HG03066 (cell line): Measurements from ENCODE around the gene NCAM1.

ENCODE experiments used
- ATAC-seq: cut with Tn5 transposase; IDR thresholded peaks from one replicate; pipeline ENCODE4 v1.9.1; 2021; ENCODE audit warnings: low read depth; ENCODE audit not compliant: unreplicated experiment

Gene NCAM1

DNA sequence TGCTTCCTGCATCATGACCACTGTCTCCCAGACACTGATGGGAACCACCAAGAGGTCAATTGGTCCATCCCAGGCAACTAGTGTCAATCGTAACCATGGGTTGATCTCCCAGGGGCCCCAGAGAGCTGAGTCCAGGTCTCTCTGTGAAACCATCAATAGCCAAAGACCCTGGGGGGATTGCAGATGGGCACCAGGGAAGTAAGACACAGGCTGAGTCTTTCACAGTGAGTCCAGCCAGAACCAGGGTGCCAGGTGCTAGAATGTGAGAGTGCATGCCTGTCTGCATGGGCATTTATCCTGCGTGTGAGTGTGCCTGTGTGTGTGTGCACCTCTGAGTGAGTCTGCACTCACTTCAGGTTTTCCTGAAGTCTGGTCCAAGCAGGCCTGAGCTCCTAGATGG lies 307.9 kb downstream of the NCAM1 start:
- ATAC-seq = no peak

DNA sequence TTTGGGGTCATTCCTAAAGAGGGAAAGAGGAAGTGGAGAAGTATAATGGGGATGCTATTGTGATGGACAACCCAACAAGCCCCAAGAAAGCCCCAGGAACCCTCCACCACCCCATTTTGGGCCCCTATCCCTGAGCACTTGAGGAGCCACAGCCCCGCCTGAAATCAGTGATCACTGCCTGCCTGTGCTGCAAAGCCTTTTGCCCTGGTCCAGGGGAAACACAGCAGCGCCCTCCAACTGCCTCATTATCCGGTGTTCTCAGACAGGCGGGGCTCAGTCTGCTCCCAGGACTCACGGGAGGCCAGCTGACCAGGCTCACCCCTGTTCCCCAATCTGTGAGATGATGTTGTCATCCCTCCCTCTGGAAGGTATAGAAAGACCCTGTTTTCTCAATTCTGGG lies 308.4 kb downstream of the NCAM1 start:
- ATAC-seq = no peak

DNA sequence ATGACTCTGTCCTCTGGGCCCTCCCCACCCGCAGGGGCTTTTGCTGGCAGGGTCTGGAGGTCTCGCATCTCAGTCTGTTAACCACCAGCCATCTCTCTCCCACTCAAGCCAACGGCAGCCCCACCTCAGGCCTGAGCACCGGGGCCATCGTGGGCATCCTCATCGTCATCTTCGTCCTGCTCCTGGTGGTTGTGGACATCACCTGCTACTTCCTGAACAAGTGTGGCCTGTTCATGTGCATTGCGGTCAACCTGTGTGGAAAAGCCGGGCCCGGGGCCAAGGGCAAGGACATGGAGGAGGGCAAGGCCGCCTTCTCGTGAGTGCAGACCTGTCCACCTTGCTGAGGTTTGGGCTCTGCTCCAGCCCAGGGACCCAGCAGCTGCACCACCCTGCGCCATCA lies 308.9 kb downstream of the NCAM1 start:
- no peak for ATAC-seq

- no peak for ATAC-seq
Observed at GRCh38 chr11:113271551-113272245, 310.5 kb downstream of the NCAM1 start.

DNA sequence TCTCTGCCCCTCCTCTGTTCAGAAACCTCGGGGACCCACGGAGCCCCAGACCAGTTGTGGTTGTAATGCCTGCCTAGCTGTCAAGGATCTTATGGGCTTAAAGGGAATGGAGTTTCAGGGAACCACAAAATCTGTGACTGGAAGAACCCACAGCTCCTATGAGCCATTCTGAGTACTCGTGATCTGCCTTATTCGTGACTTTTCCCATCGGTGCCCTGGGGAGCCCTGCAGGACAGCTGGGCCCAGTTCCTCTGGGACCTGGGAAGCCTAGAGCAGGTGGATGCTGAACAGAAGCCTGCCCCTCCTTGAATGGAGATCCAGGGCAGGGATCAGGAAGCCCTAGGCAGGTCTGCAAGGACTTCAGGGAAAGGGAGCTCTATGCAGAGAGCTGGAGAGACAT lies 311.1 kb downstream of the NCAM1 start:
- ATAC-seq = no peak

GRCh38 chr11:113272927-113273615 lies 311.9 kb downstream of the NCAM1 start:
- no peak for ATAC-seq

GRCh38 chr11:113273720-113274119 lies 312.5 kb downstream of the NCAM1 start:
- no peak for ATAC-seq

- ATAC-seq = no peak
Observed at GRCh38 chr11:113274713-113275582, 313.7 kb downstream of the NCAM1 start.

DNA sequence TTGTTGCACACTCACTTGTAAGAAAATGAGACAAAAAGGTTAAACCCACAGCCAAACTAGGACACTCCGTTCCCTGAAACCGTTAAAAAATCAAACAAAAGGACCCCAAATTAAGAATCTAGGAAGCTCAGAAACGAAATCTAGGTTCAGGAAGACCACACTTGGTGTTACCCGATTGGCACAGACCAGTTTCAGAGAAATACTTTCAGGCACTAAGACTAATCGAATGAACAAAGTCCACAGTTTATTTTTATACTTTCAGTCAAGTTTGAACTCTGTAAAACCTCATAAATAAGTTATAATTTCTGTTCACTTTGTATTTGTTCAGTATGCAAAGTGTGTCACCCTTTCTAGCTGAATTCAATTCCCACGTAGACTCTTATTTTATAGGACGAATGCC lies 314.4 kb downstream of the NCAM1 start:
- ATAC-seq = no peak

GRCh38 chr11:113276466-113276865 lies 315.2 kb downstream of the NCAM1 start:
- ATAC-seq = no peak

DNA sequence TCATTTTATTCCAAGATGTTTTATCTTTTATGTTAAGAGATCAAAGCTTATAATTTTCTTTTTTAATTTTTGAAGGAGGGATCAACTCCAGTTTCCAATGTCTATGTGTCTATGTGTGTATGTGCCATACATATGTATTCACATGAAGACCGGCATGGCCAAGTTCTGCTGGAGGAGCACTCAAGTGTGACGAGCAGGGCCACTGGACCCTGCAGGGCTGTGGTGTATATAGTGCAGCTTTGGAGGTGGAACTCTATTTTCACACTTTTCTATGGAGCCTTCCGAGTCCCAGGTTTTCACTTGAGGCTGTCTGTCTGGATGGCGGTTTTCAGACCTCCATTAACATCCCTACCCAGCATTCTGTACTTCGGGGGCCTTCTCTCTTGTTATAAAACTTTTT lies 316.7 kb downstream of the NCAM1 start:
- no peak for ATAC-seq

DNA sequence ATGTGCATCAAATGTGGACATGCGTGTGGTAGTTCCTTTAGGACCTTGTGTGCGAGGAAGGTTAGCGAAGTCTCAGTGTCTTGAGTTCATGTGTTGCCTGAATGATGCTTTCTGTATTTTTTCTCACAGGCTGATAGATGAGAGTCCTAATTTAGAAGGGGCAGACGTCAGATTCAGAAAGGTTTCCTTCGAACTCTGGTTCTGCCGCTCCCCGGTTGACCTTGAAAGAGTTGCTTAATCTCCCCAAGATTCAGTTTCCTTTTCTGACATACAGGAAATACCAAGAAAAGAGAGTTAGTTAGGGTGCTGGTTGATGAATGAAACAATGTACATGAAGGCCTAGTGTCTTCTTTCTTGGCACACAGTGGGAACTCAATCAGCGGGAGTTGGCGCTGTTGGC lies 317.3 kb downstream of the NCAM1 start:
- no peak for ATAC-seq

GRCh38 chr11:113278925-113279324 lies 317.7 kb downstream of the NCAM1 start:
- ATAC-seq = no peak

GRCh38 chr11:113279591-113279990 lies 318.4 kb downstream of the NCAM1 start:
- no peak for ATAC-seq

- ATAC-seq = no peak
Observed at GRCh38 chr11:113281052-113281725, 320.0 kb downstream of the NCAM1 start.

GRCh38 chr11:113282898-113283437 lies 321.7 kb downstream of the NCAM1 start:
- no peak for ATAC-seq

DNA sequence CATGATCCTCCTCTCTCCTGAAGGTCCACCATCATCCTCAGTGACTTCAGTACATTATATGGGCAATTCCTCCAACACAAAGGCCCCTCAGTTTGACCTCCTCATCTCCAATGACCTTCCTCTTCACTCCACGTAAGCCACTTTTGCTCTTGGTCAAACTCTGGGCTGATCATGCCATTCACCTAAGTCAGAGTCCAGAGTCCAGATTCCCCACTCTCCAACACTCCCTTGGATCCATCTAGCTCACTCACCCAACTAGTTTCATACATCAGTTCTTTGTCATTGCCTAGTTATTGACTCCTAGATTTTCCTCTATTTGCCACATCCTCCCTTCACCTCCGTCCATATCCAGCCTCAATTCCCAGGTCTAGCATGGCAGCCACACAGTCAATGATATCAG lies 322.7 kb downstream of the NCAM1 start:
- no peak for ATAC-seq

DNA sequence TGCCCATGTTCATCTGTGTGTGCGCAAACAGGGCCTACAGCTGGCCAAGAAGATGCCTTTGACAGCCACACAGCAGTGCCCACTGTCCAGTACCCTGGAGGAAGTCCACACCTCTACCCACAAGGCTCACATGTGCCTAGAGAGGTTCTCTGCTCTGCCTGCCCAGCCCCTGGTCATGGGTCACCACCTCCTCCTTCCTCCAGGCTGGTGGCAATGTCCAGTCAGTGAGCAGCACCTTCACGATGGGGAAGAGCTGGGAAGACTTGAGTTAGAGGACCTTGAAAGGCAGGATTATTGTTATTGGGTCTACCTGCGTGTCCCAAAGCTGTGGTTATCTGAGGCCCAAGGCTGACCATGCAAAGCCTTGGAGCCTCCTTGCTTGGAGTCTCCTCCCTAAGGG lies 324.8 kb downstream of the NCAM1 start:
- no peak for ATAC-seq

DNA sequence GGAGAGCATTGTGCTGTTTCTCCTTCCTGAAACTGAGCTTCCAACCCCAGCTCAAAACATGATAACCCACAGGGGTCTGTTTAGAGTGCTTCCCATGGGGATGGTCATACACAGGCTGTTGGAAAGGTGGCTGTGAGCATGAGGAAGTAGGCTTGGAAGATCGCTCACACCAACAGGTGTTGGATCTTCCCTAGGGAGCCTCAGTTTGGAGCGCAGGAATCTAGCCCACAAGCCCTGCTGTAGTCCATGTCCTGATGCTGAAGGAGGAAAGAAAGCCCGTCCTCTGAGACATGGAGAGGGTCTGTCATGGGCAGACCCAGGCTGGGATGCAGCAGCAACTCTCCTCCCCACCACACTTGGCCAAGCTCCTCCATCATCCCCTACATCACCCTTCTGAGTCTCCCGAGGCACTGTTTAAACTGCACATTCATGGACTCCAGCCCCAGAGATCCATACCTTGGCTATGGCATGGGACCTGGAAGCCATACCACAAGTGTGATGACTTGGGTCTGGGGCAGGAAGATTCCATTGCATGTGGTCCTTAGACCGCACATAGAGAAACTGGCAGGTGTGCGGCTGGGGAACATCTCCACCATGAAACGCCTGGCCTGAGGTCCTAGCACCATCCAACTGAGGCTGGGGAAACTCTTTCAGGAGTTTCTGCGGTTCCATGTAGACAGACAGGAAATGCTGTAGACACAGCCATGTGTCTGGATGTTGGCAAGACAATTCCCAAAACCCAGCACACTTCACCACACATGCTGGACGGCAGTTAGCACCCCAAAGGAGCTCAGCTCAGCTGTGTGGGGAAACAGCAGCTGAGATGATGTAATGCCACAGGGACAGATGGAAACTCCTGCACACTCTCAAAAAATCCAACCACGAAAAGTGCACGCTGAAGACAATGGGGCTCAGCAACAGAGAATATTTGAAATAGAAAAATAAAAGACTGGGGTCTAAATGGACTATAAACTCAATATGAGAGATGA lies 325.6 kb downstream of the NCAM1 start:
- no peak for ATAC-seq
